ENCODE data around the gene REV3L.
"Not testable (repeated sequence)": the region's sequence is repeated elsewhere in the genome, so short reads cannot be mapped to it uniquely, and the experiment has no call there.

REV3L gene

GRCh38 chr6:111379302-111379701 is 103.7 kb downstream of the REV3L start:
- DNase-seq (ENCODE audit: low read depth in 2 of 2), result no peak

GRCh38 chr6:111377558-111378120 is 105.4 kb downstream of the REV3L start:
- no peak for DNase-seq (ENCODE audit: low read depth in 2 of 2)

GRCh38 chr6:111367393-111368088 is 115.5 kb downstream of the REV3L start:
- no peak for DNase-seq (ENCODE audit: low read depth in 2 of 2)

DNA sequence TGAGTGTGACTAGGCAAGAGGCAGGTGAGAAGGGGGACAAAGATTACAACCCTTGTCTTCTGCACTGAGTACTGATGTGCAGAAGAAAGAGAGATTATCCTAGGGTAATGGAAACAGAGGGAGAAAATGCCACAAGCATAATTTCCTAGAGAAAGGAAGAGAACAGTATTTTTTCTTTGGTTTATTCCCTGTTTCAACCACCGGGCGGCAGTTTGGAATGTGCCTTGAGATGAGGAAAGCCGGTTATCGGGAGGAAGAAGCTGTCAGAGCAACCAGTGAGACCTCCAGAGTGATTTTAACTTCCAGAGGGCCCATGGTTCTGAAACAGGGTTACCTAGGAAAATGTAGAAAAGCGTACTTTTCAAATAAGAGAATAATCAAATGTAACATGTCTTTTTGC is 121.4 kb downstream of the REV3L start:
- no peak for DNase-seq (ENCODE audit: low read depth in 2 of 2)

GRCh38 chr6:111358454-111358853 is 124.6 kb downstream of the REV3L start:
- no peak for DNase-seq (ENCODE audit: low read depth in 2 of 2)

- DNase-seq (ENCODE audit: low read depth in 2 of 2), result no peak
These were observed 125.3 kb downstream of the REV3L start for GRCh38 chr6:111357705-111358104.

DNA sequence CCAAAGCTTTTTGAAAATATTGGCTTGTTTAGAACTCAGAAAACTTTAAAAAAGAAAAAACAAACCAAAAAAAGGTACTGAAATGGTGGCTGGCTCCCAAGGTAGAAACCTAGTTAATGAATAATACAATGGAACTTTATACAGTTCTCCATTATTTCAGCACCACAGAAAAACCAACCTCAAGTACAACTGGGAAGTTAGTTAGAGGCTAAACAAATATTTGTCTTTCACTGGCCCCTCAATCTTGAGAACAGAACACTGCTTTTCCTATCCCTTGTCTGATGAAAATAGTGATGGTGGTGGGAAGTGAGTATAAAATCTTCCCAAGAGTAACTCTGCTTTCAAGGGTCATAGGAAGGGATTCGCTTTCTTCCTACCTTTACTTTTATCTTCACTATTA is 126.5 kb downstream of the REV3L start:
- DNase-seq (ENCODE audit: low read depth in 2 of 2), result no peak

DNA sequence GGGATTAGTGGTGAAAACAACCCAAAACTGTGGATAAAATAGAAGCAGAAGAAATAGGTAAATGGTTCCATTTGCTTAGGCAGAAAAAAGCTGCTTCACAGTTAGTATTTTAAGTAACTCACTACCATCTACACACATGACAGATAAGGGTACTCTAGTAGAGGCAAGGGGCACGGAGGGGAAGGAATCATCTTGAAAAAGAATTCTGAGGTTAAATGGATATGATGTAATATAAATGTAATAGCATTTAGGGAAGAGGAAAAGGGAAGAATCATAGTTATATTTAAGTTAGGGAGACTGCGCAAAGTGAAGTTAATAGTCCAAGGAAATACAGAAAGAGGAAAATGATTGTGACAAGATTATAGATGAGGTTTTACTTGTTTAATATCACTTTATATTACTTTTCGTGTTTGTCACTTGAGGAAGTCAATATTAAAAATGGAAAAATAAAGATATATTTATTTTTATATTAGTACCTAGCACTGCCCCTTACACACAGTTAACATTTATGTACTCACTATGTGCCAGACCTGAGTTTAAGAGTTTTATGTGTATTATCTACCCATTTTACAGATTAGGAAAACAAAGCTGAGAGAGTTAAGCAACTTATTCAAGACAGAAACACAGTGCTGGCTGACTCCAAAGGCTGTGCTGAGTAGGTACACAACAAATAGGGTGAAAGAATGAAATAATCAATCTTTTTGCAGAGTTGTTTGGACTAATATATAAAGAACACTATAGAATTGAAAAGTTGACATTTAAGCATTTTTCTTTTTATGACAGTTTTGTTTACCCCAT is 128.1 kb downstream of the REV3L start:
- DNase-seq (ENCODE audit: low read depth in 2 of 2), result no peak

- no peak for DNase-seq (ENCODE audit: low read depth in 2 of 2)
These were observed 129.0 kb downstream of the REV3L start for GRCh38 chr6:111353912-111354462.

DNA sequence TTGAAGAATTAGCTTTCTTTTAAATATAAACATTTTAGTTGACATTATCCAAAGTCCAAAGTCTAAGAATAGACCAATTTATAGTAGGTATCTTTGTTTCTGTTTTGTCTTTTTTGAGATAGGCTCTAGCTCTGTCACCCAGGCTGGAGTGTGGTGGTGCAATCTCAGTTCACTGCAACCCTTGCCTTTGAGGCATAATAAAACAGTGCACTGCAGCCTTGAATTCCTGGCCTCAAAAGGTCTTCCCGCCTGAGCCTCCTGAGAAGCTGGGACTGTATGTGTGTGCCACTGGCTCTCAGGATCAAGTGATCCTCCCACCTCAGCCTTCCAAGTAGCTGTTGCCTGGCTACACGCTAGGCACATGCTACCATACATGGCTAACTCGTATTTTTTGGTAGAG is 135.4 kb downstream of the REV3L start:
- no peak for DNase-seq (ENCODE audit: low read depth in 2 of 2)

DNA sequence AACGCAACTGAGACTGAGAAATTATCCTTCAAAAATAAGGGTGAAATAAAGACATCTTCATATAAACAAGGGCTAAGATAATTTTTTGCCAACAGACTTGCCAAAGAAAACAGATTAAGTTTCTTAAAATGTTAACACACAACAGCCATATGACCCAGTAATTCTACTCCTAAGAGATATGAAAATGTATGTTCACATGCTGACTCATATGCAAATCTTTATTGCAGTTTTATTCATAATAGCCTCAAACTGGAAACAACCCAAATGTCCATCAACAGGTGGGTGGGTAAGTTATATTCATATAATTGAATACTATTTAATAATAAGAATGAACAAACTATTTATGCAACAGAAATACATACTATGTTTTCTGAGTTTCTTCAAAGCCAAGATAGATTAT is 140.1 kb downstream of the REV3L start:
- DNase-seq (ENCODE audit: low read depth in 2 of 2), result no peak

DNA sequence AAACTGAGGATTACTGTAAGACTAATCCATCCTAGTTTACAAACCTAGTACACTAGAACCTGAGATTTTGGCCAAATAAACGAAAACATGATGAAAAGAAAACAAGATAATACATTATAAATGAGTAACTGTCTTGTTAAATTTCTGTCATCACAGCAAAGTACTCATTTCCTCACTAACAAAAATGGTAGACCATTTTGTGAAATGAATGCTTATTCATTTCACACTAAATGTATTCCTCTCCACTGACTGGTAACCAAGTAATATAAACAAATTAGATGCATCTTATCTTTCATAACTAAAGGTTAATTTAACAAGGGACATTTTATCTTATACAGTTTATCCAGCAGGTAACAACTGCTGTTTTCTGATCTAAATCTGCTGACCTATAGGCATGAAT is 143.7 kb downstream of the REV3L start:
- no peak for DNase-seq (ENCODE audit: low read depth in 2 of 2)

DNA sequence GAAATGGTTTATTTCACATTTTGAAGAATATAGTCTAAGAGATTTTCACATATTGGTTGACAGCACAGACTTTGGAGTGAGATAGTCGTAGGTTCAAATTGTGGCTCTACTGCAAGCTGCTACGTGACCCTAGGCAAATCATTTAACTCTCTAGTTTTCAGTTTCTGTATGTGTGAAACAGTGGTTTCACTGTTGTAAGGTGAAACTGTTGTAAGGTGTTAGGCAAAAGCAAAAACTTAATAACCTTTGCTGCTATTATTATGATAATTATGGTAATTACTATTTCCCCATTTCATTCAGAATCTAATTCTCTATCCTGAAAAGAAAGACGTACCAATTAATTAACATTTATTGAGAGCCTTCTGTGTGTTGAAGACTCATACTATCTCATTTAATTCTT is 144.2 kb downstream of the REV3L start:
- no peak for DNase-seq (ENCODE audit: low read depth in 2 of 2)

DNA sequence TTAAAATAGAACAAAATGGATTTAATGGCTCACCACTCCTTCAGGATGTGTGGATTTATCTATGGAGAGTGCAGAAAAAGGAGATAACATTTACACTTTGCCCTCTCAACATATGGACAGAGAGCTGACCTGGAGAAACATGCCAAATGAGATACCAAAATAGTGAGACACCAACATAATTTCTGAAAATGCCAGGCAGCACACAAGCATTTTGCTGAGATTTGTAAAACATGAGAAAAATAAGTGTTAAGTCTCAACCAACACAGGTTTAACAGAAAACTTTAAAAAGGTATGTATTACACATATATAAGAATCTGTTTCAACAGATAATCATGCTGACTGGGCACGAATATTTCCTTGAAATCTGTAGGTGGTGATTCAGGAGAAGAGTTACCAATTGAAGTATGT is 145.2 kb downstream of the REV3L start:
- DNase-seq (ENCODE audit: low read depth in 2 of 2), result no peak

GRCh38 chr6:111329882-111330633 is 153.0 kb downstream of the REV3L start:
- no peak for DNase-seq (ENCODE audit: low read depth in 2 of 2)

- DNase-seq (ENCODE audit: low read depth in 2 of 2), result no peak
These were observed 156.5 kb downstream of the REV3L start for GRCh38 chr6:111326563-111326962.

GRCh38 chr6:111322145-111322544 is 160.9 kb downstream of the REV3L start:
- DNase-seq (ENCODE audit: low read depth in 2 of 2), result no peak

- DNase-seq (ENCODE audit: low read depth in 2 of 2), result not testable (repeated sequence)
These were observed 175.1 kb downstream of the REV3L start for GRCh38 chr6:111307950-111308349.

GRCh38 chr6:111307275-111307858 is 175.7 kb downstream of the REV3L start:
- no peak for DNase-seq (ENCODE audit: low read depth in 2 of 2)

DNA sequence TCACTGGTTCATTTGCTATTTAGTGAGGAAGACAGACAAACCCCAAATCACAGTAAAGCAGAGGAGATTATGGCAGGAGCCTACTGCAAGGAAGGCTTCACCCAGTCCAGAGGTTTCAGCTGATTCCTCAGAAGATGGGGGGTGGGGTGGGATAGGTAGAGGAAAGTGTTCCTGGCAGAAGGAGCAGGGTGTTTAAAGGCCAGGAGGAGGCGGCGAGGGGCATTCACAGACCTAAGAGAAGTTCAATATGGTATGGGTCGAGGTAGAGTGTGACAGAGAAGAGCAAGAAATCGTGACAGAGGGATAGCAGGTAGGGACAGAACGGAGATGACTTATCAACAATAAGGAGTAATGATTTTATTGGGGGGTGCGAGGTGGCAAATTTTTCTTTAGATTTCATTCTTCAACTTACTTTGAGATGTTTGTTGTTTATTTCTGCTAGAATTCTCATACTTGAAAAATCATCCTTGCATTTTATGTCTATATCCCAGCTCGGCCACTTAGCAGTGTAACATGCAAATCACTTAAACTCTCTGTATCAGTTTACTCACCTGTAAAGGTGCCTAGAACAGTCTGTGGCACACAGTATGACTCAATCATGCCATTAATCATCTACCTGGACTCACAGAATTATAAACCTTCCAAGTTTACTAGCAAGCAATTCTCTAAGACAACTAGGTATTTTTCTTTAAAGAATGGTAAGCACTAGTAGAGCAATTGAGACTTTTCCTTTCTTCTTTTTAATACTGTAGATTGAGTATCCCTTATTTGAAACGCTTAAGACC is 176.7 kb downstream of the REV3L start:
- no peak for DNase-seq (ENCODE audit: low read depth in 2 of 2)

GRCh38 chr6:111301946-111302345 is 181.1 kb downstream of the REV3L start:
- DNase-seq (ENCODE audit: low read depth in 2 of 2), result no peak

Measured in stimulated activated CD8-positive, alpha-beta memory T cell treated with anti-CD3 and anti-CD28 coated beads, Interleukin-2, amount 100 ng/mL, for 48 hours (primary cell).